ENCODE data around the gene GPC2. TPM values are rescaled to one million over a fixed set of nuclear protein-coding genes. Genes with fewer than 3 reads are reported as not detected.

Gene GPC2
- total RNA-seq, 1 experiment from 2014 or later: 17.9 TPM

- DNase-seq (ENCODE audit: low read depth, low spot score) (peak; percentile 99), ATAC-seq (peak; percentile 98)
- RAD21 ChIA-PET (ENCODE audit: low non-redundant PET in 1 of 2, low total read pairs in 2 of 2, uncharacterized antibody in 2 of 2, unreplicated experiment in 2 of 2): interaction anchor here (0.6 kb wide), 2 partner anchors 15 to 48 kb away, joined by 3 to 6 read pairs; no protein-coding TSS in a partner anchor
- peak within 1 kb of the TSS; percentile 91 for H3K9ac ChIP-seq (ENCODE audit: low read length)
- TF ChIP-seq TCF7L2 (IDR thresholded peaks at IDR 0.05; ENCODE audit: borderline replicate concordance, extremely low read depth, insufficient read depth, insufficient read length): peak; percentile 6
- no peak for TF ChIP-seq EGR1 (IDR thresholded peaks at IDR 0.05; ENCODE audit: low read depth)
- TF ChIP-seq JUND (IDR thresholded peaks at IDR 0.05): no peak
- TF ChIP-seq, protein P1, sequence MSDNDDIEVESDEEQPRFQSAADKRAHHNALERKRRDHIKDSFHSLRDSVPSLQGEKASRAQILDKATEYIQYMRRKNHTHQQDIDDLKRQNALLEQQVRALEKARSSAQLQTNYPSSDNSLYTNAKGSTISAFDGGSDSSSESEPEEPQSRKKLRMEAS (IDR thresholded peaks at IDR 0.05): peak; percentile 89
- no peak for TF ChIP-seq EZH2 (IDR thresholded peaks at IDR 0.05)
- TF ChIP-seq SP1 (IDR thresholded peaks at IDR 0.05; ENCODE audit: low read depth): peak; percentile 99
- no peak; the same call in 1 of the 2 replicates for TF ChIP-seq ELF1 (IDR thresholded peaks at IDR 0.05; ENCODE audit: borderline replicate concordance, low read depth)
- TF ChIP-seq POLR2AphosphoS5 (IDR thresholded peaks at IDR 0.05; ENCODE audit: low read depth, low read length): peak; percentile 78
- TF ChIP-seq POLR2A (IDR thresholded peaks at IDR 0.05; ENCODE audit: borderline replicate concordance, extremely low read depth, insufficient read depth, insufficient read length): peak; percentile 61
- peaks cover 0 to 3% of the 10 kb centered on the region in 2 experiments; a peak in 2 of 4 replicates for H3K36me3 ChIP-seq (ENCODE audit: control insufficient read depth in 1 of 2, insufficient read depth in 2 of 2, low read length in 2 of 2)
- peak within 1 kb of the TSS; percentile 94 to 99 for H3K4me3 ChIP-seq (replicated peaks in 1 of 2; ENCODE audit: low read depth in 1 of 2, low read length in 2 of 2)
- H3K27ac ChIP-seq (ENCODE audit: low read depth, low read length): peak within 1 kb of the TSS; percentile 70
- intact Hi-C loops (cut with micrococcal nuclease): no loop called here
- H3K4me2 ChIP-seq (ENCODE audit: low read length): peak within 1 kb of the TSS; percentile 95
- CTCF ChIA-PET: interaction anchor here (0.7 to 1.3 kb wide), 4 partner anchors 8 to 18 kb away, joined by 3 to 6 read pairs (median 5); no protein-coding TSS in a partner anchor
- peaks cover 29% of the 10 kb centered on the region for H3K79me2 ChIP-seq (ENCODE audit: insufficient read depth, low read length)
- peaks cover 9 to 21% of the 10 kb centered on the region in 2 experiments for H3K4me1 ChIP-seq (ENCODE audit: control insufficient read depth in 1 of 2, insufficient read depth in 2 of 2, low read length in 2 of 2)
- H3K9me3 ChIP-seq (ENCODE audit: control insufficient read depth in 1 of 2, insufficient read depth in 1 of 2, low read depth in 1 of 2, low read length in 2 of 2): no peaks in the 10 kb centered on the region
- no TSS peak for BruUV-seq (replicated peaks)
- no peaks in the 10 kb centered on the region for H3K9me2 ChIP-seq (ENCODE audit: insufficient read depth)
- no peak within 1 kb of the TSS for H2AFZ ChIP-seq (ENCODE audit: low read depth, low read length, poor library complexity, severe bottlenecking)
- no peaks in the 10 kb centered on the region for H3K27me3 ChIP-seq (ENCODE audit: insufficient read depth, low read length)
- POLR2A ChIA-PET: interaction anchor here (0.6 to 1.4 kb wide), 10 partner anchors 15 to 288 kb away, joined by 3 to 7 read pairs (median 3); partner anchors contain the start of genes GPC2, PPP1R35, STAG3 and ZCWPW1
- no peaks in the 10 kb centered on the region for H4K20me1 ChIP-seq (ENCODE audit: insufficient read depth)
These were observed 28.4 kb downstream of the GPC2 start, which contains the start of gene LAMTOR4 for GRCh38 chr7:100148559-100149328. Gene LAMTOR4 (plus strand): TSS chr7:100148918. CDS start chr7:100148973, 55 bp downstream.

Measured in HCT116 (cell line).